ENCODE measurements around the gene MAP3K4. TPM values are rescaled to one million over a fixed set of nuclear protein-coding genes. Genes with fewer than 3 reads are reported as not detected.

Gene MAP3K4
- total and polyA plus RNA-seq, 2 of the 8 experiments (the other 6 are each of a cell fraction or from before 2014, with no cell fraction given), result 16.6 to 51.6 TPM

GRCh38 chr6:161139766-161140553, 148.4 kb downstream of the MAP3K4 start:
- Histone ChIP-seq H2AK5ac (ENCODE audit: low read depth, low read length) (no peak overlapping the region), H3K79me1 (ENCODE audit: low read depth, low read length) (no peaks in the 10 kb centered on the region), H3K23ac (ENCODE audit: insufficient read length) (no peak overlapping the region), H2AFZ (ENCODE audit: low read length) (no peak overlapping the region), H3K4ac (replicated peaks; ENCODE audit: insufficient read length, low read depth, low read length) (no peak overlapping the region), H3K4me2 (ENCODE audit: insufficient read depth in 1 of 2, low read depth in 2 of 2, low read length in 2 of 2) (no peak overlapping the region), H2BK20ac (ENCODE audit: low read length) (no peak overlapping the region), H3K9ac (replicated peaks in 1 of 4; ENCODE audit: extremely low read depth in 1 of 4, low read depth in 3 of 4, low read length in 3 of 4) (no peak overlapping the region), H3K56ac (replicated peaks; ENCODE audit: insufficient read length, low read depth, low read length) (no peak overlapping the region), H3K4me3 (ENCODE audit: extremely low read depth in 1 of 4, insufficient read depth in 2 of 4, low read depth in 3 of 4, low read length in 4 of 4) (no peak overlapping the region), H4K20me1 (replicated peaks in 1 of 2; ENCODE audit: control insufficient read depth in 1 of 2, insufficient read depth in 2 of 2, low read length in 2 of 2) (peaks cover 0 to 5% of the 10 kb centered on the region in 2 experiments), H2BK12ac (ENCODE audit: low read depth, low read length) (no peak overlapping the region), H3K27me3 (replicated peaks in 1 of 4; ENCODE audit: control insufficient read depth in 3 of 4, extremely low read depth in 1 of 4, insufficient read depth in 3 of 4, low read length in 3 of 4) (no peaks in the 10 kb centered on the region), H3K79me2 (ENCODE audit: control insufficient read depth in 1 of 2, insufficient read depth in 2 of 2, low read length in 2 of 2) (no peaks in the 10 kb centered on the region), H3K9me3 (ENCODE audit: insufficient read depth in 2 of 2, low read depth in 1 of 2, low read length in 1 of 2) (no peaks in the 10 kb centered on the region), H4K91ac (replicated peaks; ENCODE audit: insufficient read length, low read length) (no peak overlapping the region), H3K18ac (ENCODE audit: extremely low read depth, low read length) (no peak overlapping the region), H4K8ac (ENCODE audit: extremely low read depth, insufficient read depth, low read length) (no peak overlapping the region), H2BK120ac (replicated peaks; ENCODE audit: low read depth, low read length) (no peak overlapping the region), H3K36me3 (ENCODE audit: control insufficient read depth in 2 of 4, insufficient read depth in 4 of 4, low read length in 3 of 4) (peaks cover 0 to 18% (median 8%) of the 10 kb centered on the region in 4 experiments; a peak in 4 of 8 replicates), H2BK15ac (ENCODE audit: low read length) (no peak overlapping the region), H3K4me1 (replicated peaks in 1 of 4; ENCODE audit: control insufficient read depth in 3 of 4, insufficient read depth in 4 of 4, low read length in 3 of 4) (no peaks in the 10 kb centered on the region; a peak in 1 of 7 replicates), H3K23me2 (ENCODE audit: low read depth, low read length) (no peaks in the 10 kb centered on the region), H3K27ac (ENCODE audit: low read depth, low read length) (no peak overlapping the region), H4K5ac (ENCODE audit: insufficient read length, low read depth, low read length) (no peak overlapping the region), H2BK5ac (ENCODE audit: low read depth, low read length) (no peak overlapping the region), H3K14ac (ENCODE audit: insufficient read length) (no peak overlapping the region)
- ChIA-PET POLR2A (ENCODE audit: partially characterized antibody) (no interaction called here), CTCF (ENCODE audit: partially characterized antibody) (interaction anchor here (0.6 to 5.0 kb wide), 15 partner anchors 11 to 301 kb away, joined by 3 to 77 read pairs (median 4); no protein-coding TSS in a partner anchor)
- 89% methylated on average over 27 of the region's 28 CpGs; no CpG with 5 or more reads in 1 of the 2 experiments for WGBS, 2 experiments (ENCODE audit: extremely low coverage in 1 of 2, insufficient coverage in 1 of 2, insufficient read length in 1 of 2, insufficient replicate concordance in 2 of 2, low coverage in 1 of 2, low lambda C conversion rate in 2 of 2, missing lambda C conversion rate in 1 of 2)
- DNase-seq (ENCODE audit: low read depth in 1 of 2, low spot score in 2 of 2), result peak in 1 of 2 experiments; percentile 48
- TF ChIP-seq CTCF (IDR thresholded peaks at IDR 0.05; ENCODE audit: control extremely low read depth in 1 of 3, insufficient read depth in 1 of 3, low read depth in 1 of 3, low read length in 3 of 3), result peak in 2 of 3 experiments; percentile 4 to 9; a peak in 3 of 4 replicates
- TF ChIP-seq POLR2AphosphoS5 (IDR thresholded peaks at IDR 0.05; ENCODE audit: low read depth, low read length), result peak; percentile 18; the same call in 1 of the 2 replicates
- no peak for TF ChIP-seq SP2 (IDR thresholded peaks at IDR 0.05; ENCODE audit: low read length)
- TF ChIP-seq SIX5 (IDR thresholded peaks at IDR 0.05; ENCODE audit: low read depth, low read length), result no peak
- peak; percentile 41 to 48; a peak in 3 of 4 replicates for TF ChIP-seq RAD21 (IDR thresholded peaks at IDR 0.05 in 1 of 2, conservative IDR thresholded peaks at IDR 0.05 in 1 of 2; ENCODE audit: low read depth in 2 of 2, low read length in 2 of 2)
- TF ChIP-seq RFX5 (IDR thresholded peaks at IDR 0.05; ENCODE audit: borderline replicate concordance, low read depth, low read length), result no peak
- no peak for TF ChIP-seq HDAC6 (IDR thresholded peaks at IDR 0.05; ENCODE audit: low read depth, low read length)
- FAIRE-seq, result no peak
